ENCODE data around the gene EFCAB6. TPM values are rescaled to one million over a fixed set of nuclear protein-coding genes. Genes with fewer than 3 reads are reported as not detected.

Gene EFCAB6
- total and polyA plus RNA-seq, 2 of the 4 experiments (the other 2 are of a cell fraction): 0.44 to 1.1 TPM

GRCh38 chr22:43832393-43833265 lies 20.5 kb upstream of the EFCAB6 start:
- in situ Hi-C loops (cut with MboI; ENCODE audit: low sequenced_read_pairs): no loop called here
- H3K9ac ChIP-seq (ENCODE audit: low read depth, low read length): no peak overlapping the region
- no peak overlapping the region for H4K91ac ChIP-seq (ENCODE audit: insufficient read depth, low read depth, low read length)
- H2AK9ac ChIP-seq (replicated peaks; ENCODE audit: low read depth, low read length, poor library complexity): no peak overlapping the region
- H2AK5ac ChIP-seq (ENCODE audit: low read depth, low read length): no peak overlapping the region
- H3K18ac ChIP-seq (ENCODE audit: low read depth, low read length): no peak overlapping the region
- H3K56ac ChIP-seq (ENCODE audit: extremely low read depth, insufficient read depth, low read length): no peak overlapping the region
- ATAC-seq (ENCODE audit: low read depth) (no peak), DNase-seq (no peak)
- no peaks in the 10 kb centered on the region for H3K9me3 ChIP-seq (ENCODE audit: control insufficient read depth, insufficient read depth, low read length)
- no peaks in the 10 kb centered on the region for H3K79me1 ChIP-seq (ENCODE audit: low read depth in 1 of 2, low read length in 2 of 2)
- H3K27ac ChIP-seq (ENCODE audit: insufficient read depth, low read length): no peak overlapping the region
- no peak overlapping the region for H2BK20ac ChIP-seq (ENCODE audit: low read depth, low read length)
- 73% methylated on average over 2 of the region's 18 CpGs; no CpG with 5 or more reads in 1 of the 2 experiments for WGBS, 2 experiments (ENCODE audit: extremely low coverage in 2 of 2, insufficient read length in 1 of 2)
- no peaks in the 10 kb centered on the region; the same call in 1 of the 2 replicates for H4K20me1 ChIP-seq (ENCODE audit: insufficient read depth, low read length)
- BruUV-seq (replicated peaks): no TSS peak
- H3K14ac ChIP-seq (replicated peaks; ENCODE audit: low read depth, low read length): no peak overlapping the region
- no peak overlapping the region for H2BK120ac ChIP-seq (ENCODE audit: low read depth, low read length)
- no peak overlapping the region for H3K4me3 ChIP-seq (ENCODE audit: insufficient read depth, low read depth, low read length)
- ChIA-PET CTCF (no interaction called here), POLR2A (ENCODE audit: unreplicated experiment) (no interaction called here)
- no peak overlapping the region for H3K4ac ChIP-seq (ENCODE audit: low read depth, low read length)
- TF ChIP-seq MXI1 (IDR thresholded peaks at IDR 0.05; ENCODE audit: borderline replicate concordance, low read depth, low read length) (no peak), CEBPB (IDR thresholded peaks at IDR 0.05; ENCODE audit: low read depth, low read length) (no peak)
- no peak overlapping the region for H3K23ac ChIP-seq (ENCODE audit: low read depth, low read length)
- no peak overlapping the region for H4K5ac ChIP-seq (ENCODE audit: low read depth, low read length)
- H4K8ac ChIP-seq (ENCODE audit: low read depth in 2 of 2, low read length in 2 of 2): no peak overlapping the region
- H3K9me1 ChIP-seq (ENCODE audit: insufficient read depth, low read length): peaks cover 13% of the 10 kb centered on the region
- dilution Hi-C loops (cut with HindIII; ENCODE audit: low sequenced_read_pairs, unreplicated experiment): no loop called here
- H3K27me3 ChIP-seq (ENCODE audit: control insufficient read depth, insufficient read depth, low read length): no peaks in the 10 kb centered on the region; the same call in 1 of the 2 replicates
- peak overlapping the region; percentile 43 for H2AFZ ChIP-seq (replicated peaks; ENCODE audit: low read length, poor library complexity)
- peaks cover 7% of the 10 kb centered on the region; the same call in 1 of the 2 replicates for H3K36me3 ChIP-seq (ENCODE audit: control insufficient read depth, insufficient read depth, low read length)
- peaks cover 31% of the 10 kb centered on the region for H3K4me1 ChIP-seq (ENCODE audit: control insufficient read depth, insufficient read depth, low read length)
- intact Hi-C loops (cut with micrococcal nuclease): no loop called here
- H3K4me2 ChIP-seq (ENCODE audit: low read depth, low read length): no peak overlapping the region
- H2BK15ac ChIP-seq (ENCODE audit: low read depth, low read length): no peak overlapping the region
- no peak overlapping the region for H2BK5ac ChIP-seq (ENCODE audit: low read depth, low read length, poor library complexity, severe bottlenecking)
